GM12878 (cell line): Measurements from ENCODE around the gene MRTFB. TPM values are rescaled to one million over a fixed set of nuclear protein-coding genes. Genes with fewer than 3 reads are reported as not detected.

ENCODE experiments used
- ATAC-seq: fragments of 200-7000 bp; cut with Tn5 transposase; 3 replicates; pipeline ENCODE4 v1.9.1; 2020; ENCODE audit warnings: mild to moderate bottlenecking, moderate library complexity
- BruUV-seq: library from RNA; stranded (reverse); fragments of 400-500 nt; replicated peaks from 2 replicates; lab custom pipeline; 2021; lab: Mats Ljungman, UMichigan
- CTCF ChIA-PET: fragments of 300-600 bp; sonication (Branson Sonifier 250); formaldehyde crosslinking; extraction: SDS; loops from one replicate; lab custom pipeline; 2021; ENCODE audit warnings: inconsistent platforms; lab: Yijun Ruan, JAX
- POLR2A ChIA-PET: fragments of 350-600 bp; formaldehyde crosslinking; extraction: SDS; loops from one replicate; lab custom pipeline; 2021; ENCODE audit warnings: inconsistent platforms; lab: Charles Lee
- RAD21 ChIA-PET: fragments of 300-600 bp; sonication (Branson Sonifier 250); formaldehyde crosslinking; loops from one replicate; lab custom pipeline; 2023; ENCODE audit warnings: antibody characterized with exemption; ENCODE audit not compliant: unreplicated experiment; lab: Charles Lee
- SMC1A ChIA-PET: fragments of 300-600 bp; sonication (Branson Sonifier 250); formaldehyde crosslinking; loops from one replicate; lab custom pipeline; 2023; ENCODE audit not compliant: unreplicated experiment, uncharacterized antibody; lab: Charles Lee
- DNase-seq: peaks from one replicate; pipeline ENCODE4 v3.0.0-alpha.2; 2011; ENCODE audit warnings: low read depth, low spot score
- FAIRE-seq: peaks from 3 replicates; lab custom pipeline; 2011; peaks lifted over from hg19 to GRCh38; lab: Jason Lieb, UNC
- H2AFZ ChIP-seq: 2 replicates; pipeline ENCODE4 v1.6.0; 2011; ENCODE audit warnings: low read depth, low read length, control low read depth; ENCODE audit not compliant: control insufficient read depth
- H3K27ac ChIP-seq: 2 replicates; pipeline ENCODE4 v1.5.1; 2011; ENCODE audit warnings: control low read depth; ENCODE audit not compliant: control insufficient read depth, insufficient read depth
- H3K27me3 ChIP-seq, 2 experiments: replicated peaks in 1 of 2; 2 replicates each; pipeline versions ENCODE4 v1.6.0 to v1.6.1; 2011; ENCODE audit warnings: low read length in 1 of 2; ENCODE audit not compliant: control insufficient read depth in 2 of 2, insufficient read depth in 2 of 2
- H3K36me3 ChIP-seq, 2 experiments: 2 replicates each; pipeline ENCODE4 v1.5.1; 2011; ENCODE audit warnings: low read length in 1 of 2; ENCODE audit not compliant: control insufficient read depth in 2 of 2, insufficient read depth in 2 of 2
- H3K4me1 ChIP-seq: 2 replicates; pipeline ENCODE4 v1.6.1; 2011; ENCODE audit warnings: mild to moderate bottlenecking, low read length, moderate library complexity, mixed read lengths; ENCODE audit not compliant: control insufficient read depth, insufficient read depth
- H3K4me2 ChIP-seq: 2 replicates; pipeline ENCODE4 v1.6.0; 2011; ENCODE audit warnings: control low read depth; ENCODE audit not compliant: control insufficient read depth, insufficient read depth
- H3K4me3 ChIP-seq: fragments of 200-600 bp; sonication (generic); 2 replicates; pipeline ENCODE4 v1.5.1; 2016
- H3K79me2 ChIP-seq: 2 replicates; pipeline ENCODE4 v1.6.0; 2011; ENCODE audit warnings: low read length; ENCODE audit not compliant: control insufficient read depth, insufficient read depth
- H3K9ac ChIP-seq: 2 replicates; pipeline ENCODE4 v1.8.0; 2011; ENCODE audit warnings: low read length, control low read depth, mixed read lengths; ENCODE audit not compliant: control insufficient read depth, insufficient read depth
- H3K9me3 ChIP-seq: replicated peaks from 3 replicates; pipeline ENCODE4 v1.5.1; 2011; ENCODE audit warnings: mild to moderate bottlenecking, low read length; ENCODE audit not compliant: control insufficient read depth, insufficient read depth
- H4K20me1 ChIP-seq: 2 replicates; pipeline ENCODE4 v1.6.0; 2011; ENCODE audit not compliant: control insufficient read depth, insufficient read depth
- CEBPB ChIP-seq, 2 experiments: fragments of 150-350 bp in 1 of 2; IDR thresholded peaks; 2 replicates each; pipeline ENCODE4 v1.6.1; 2012 to 2014; ENCODE audit warnings: low read depth in 2 of 2, low read length in 2 of 2, borderline replicate concordance in 1 of 2, inconsistent platforms in 1 of 2
- CHD1 ChIP-seq: IDR thresholded peaks from 2 replicates; pipeline ENCODE4 v1.6.1; 2012; ENCODE audit warnings: low read depth, low read length, improper control_type of control experiment
- CREM ChIP-seq: IDR thresholded peaks from 2 replicates; pipeline ENCODE4 v1.6.1; 2014; ENCODE audit warnings: antibody characterized with exemption, low read depth
- DPF2 ChIP-seq: fragments of 450-650 bp; IDR thresholded peaks from 2 replicates; pipeline ENCODE4 v1.6.1; 2017; ENCODE audit warnings: mild to moderate bottlenecking
- ETV6 ChIP-seq, 2 experiments: fragments of 450-650 bp in 1 of 2; IDR thresholded peaks in 1 of 2; conservative IDR thresholded peaks in 1 of 2; 2 replicates each; pipeline ENCODE4 v1.6.1; 2014; ENCODE audit warnings: antibody characterized with exemption in 1 of 2, borderline replicate concordance in 1 of 2, low read depth in 1 of 2, mild to moderate bottlenecking in 1 of 2, moderate library complexity in 1 of 2
- FOS ChIP-seq: IDR thresholded peaks from 3 replicates; pipeline ENCODE4 v1.6.1; 2011; ENCODE audit warnings: borderline replicate concordance; ENCODE audit not compliant: insufficient read length; ENCODE audit errors: extremely low read depth
- NR2C2 ChIP-seq: IDR thresholded peaks from 2 replicates; pipeline ENCODE4 v1.6.1; 2011; ENCODE audit warnings: borderline replicate concordance, low read depth; ENCODE audit not compliant: control insufficient read depth, insufficient read length
- PAX5 ChIP-seq: IDR thresholded peaks from 2 replicates; pipeline ENCODE4 v1.6.1; 2011; ENCODE audit warnings: low read depth, low read length, borderline replicate concordance
- PML ChIP-seq: IDR thresholded peaks from 2 replicates; pipeline ENCODE4 v1.6.1; 2012; ENCODE audit warnings: low read length, inconsistent platforms
- TARDBP ChIP-seq: IDR thresholded peaks from 2 replicates; pipeline ENCODE4 v1.6.1; 2016; ENCODE audit warnings: borderline replicate concordance
- ZNF207 ChIP-seq: fragments of 450-650 bp; IDR thresholded peaks from 2 replicates; pipeline ENCODE4 v1.6.1; 2014; ENCODE audit warnings: antibody characterized with exemption, mild to moderate bottlenecking, borderline replicate concordance
- WGBS: methylation state at CpG from one replicate; pipeline ENCODE4 v1.1.6; 2016; ENCODE audit warnings: low lambda C conversion rate; ENCODE audit not compliant: insufficient replicate concordance, insufficient coverage; ENCODE audit errors: missing lambda C conversion rate; 5-methylcytosine and 5-hydroxymethylcytosine counted together
- in situ Hi-C: fragments of 300-500 bp; cut with MboI; formaldehyde crosslinking; loops from 9 replicates; pipeline ENCODE4 v1.14.3; 2018; ENCODE audit warnings: mixed read lengths
- intact Hi-C: fragments of 100-400 bp; cut with micrococcal nuclease; formaldehyde crosslinking; loops from one replicate; pipeline ENCODE4 v1.14.2; 2022; ENCODE audit not compliant: unreplicated experiment
- polyA plus RNA-seq, 11 experiments: library from polyadenylated mRNA; depleted of rRNA in 4 of 11; unstranded in 6 of 11; stranded (reverse) in 5 of 11; fragments of >200 nt; fragmentation: Nextera tagmentation in 4 of 11; fragmentation: Illumina TruSeq in 1 of 11; extraction: Ambion mirVana in 4 of 11; extraction: Trizol in 1 of 11; gene quantifications; 1 replicate in 1 of 11; 2 replicates in 10 of 11; pipeline versions ENCODE4 v1.2.1 to v1.2.3, GENCODE V29; 2011 to 2016; ENCODE audit warnings: inconsistent platforms in 2 of 11, missing spikeins in 2 of 11, low read depth in 1 of 11
- total RNA-seq, 4 experiments: library from RNA; depleted of rRNA in 3 of 4; stranded (reverse); fragments of >200 nt in 3 of 4; fragmentation: Illumina TruSeq in 1 of 4; extraction: Trizol in 1 of 4; gene quantifications; 2 replicates each; pipeline versions ENCODE4 v1.2.1 to v1.2.3, GENCODE V29; 2013 to 2021
- TF ChIP-seq, protein P1 (sequence below): fragments of 150-350 bp; IDR thresholded peaks from 2 replicates; pipeline ENCODE4 v1.6.1; 2014; ENCODE audit warnings: mild to moderate bottlenecking, low read depth, low read length
- TF ChIP-seq, protein P2 (sequence below): IDR thresholded peaks from 2 replicates; pipeline ENCODE4 v1.6.1; 2012; ENCODE audit warnings: low read depth, low read length, improper control_type of control experiment
- TF ChIP-seq, protein P3 (sequence below): fragments of 450-650 bp; IDR thresholded peaks from 2 replicates; pipeline ENCODE4 v1.6.1; 2016; ENCODE audit warnings: mild to moderate bottlenecking, moderate library complexity, borderline replicate concordance
- TF ChIP-seq, protein P4 (sequence below): fragments of 450-650 bp; conservative IDR thresholded peaks from 2 replicates; pipeline ENCODE4 v1.6.1; 2017; ENCODE audit warnings: mild to moderate bottlenecking, moderate library complexity

The MRTFB gene
- total and polyA plus RNA-seq, 10 of the 15 experiments (the other 5 are each of a cell fraction or from before 2014, with no cell fraction given) = 2.1 to 14.3 (median 8.0) TPM

DNA sequence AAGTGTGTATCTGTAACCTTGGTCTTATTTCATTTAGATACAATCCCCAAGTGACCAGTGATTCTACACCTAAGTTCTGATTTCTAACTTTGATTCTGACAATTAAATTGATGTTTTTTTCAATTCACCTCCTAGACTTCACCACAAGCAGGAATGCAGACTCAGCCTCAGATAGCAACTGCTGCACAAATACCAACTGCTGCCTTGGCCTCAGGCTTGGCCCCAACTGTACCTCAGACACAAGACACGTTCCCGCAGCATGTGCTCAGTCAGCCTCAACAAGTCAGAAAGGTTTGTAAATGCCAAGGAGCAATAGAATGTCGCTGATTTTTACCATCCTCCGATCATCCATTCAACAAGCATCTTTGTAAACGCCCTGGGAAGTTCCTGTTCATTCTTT, 177.7 kb downstream of the MRTFB start:
- FAIRE-seq (no peak), ATAC-seq (no peak), DNase-seq (no peak)
- intact Hi-C loops (loop anchor here (2.0 kb wide), 3 partner anchors 36 to 326 kb away; no protein-coding TSS in a partner anchor), in situ Hi-C loops (loop anchor here (5.0 kb wide), 1 partner anchor 326 kb away; the partner anchor contains the start of gene ERCC4)
- Histone ChIP-seq H3K4me1 (no peaks in the 10 kb centered on the region), H4K20me1 (no peaks in the 10 kb centered on the region), H3K36me3 (peaks cover 7 to 16% of the 10 kb centered on the region in 2 experiments; a peak in 3 of 4 replicates), H3K4me2 (no peak overlapping the region), H3K27me3 (no peaks in the 10 kb centered on the region), H3K9me3 (no peaks in the 10 kb centered on the region), H3K79me2 (no peaks in the 10 kb centered on the region), H3K9ac (no peak overlapping the region), H2AFZ (no peak overlapping the region), H3K27ac (no peak overlapping the region), H3K4me3 (no peak overlapping the region)
- ChIA-PET SMC1A (interaction anchor here (0.7 to 8.2 kb wide), 13 partner anchors 9 to 328 kb away, joined by 3 to 62 read pairs (median 5); no protein-coding TSS in a partner anchor), CTCF (interaction anchor here (1.0 to 3.7 kb wide), 17 partner anchors 9 to 358 kb away, joined by 3 to 51 read pairs (median 5); partner anchors contain the start of gene ERCC4), RAD21 (interaction anchor here (1.2 to 2.6 kb wide), 4 partner anchors 46 to 359 kb away, joined by 3 to 17 read pairs (median 5); no protein-coding TSS in a partner anchor), POLR2A (no interaction called here)
- BruUV-seq = no TSS peak
- TF ChIP-seq, protein P1, sequence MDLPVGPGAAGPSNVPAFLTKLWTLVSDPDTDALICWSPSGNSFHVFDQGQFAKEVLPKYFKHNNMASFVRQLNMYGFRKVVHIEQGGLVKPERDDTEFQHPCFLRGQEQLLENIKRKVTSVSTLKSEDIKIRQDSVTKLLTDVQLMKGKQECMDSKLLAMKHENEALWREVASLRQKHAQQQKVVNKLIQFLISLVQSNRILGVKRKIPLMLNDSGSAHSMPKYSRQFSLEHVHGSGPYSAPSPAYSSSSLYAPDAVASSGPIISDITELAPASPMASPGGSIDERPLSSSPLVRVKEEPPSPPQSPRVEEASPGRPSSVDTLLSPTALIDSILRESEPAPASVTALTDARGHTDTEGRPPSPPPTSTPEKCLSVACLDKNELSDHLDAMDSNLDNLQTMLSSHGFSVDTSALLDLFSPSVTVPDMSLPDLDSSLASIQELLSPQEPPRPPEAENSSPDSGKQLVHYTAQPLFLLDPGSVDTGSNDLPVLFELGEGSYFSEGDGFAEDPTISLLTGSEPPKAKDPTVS = no peak
- TF ChIP-seq DPF2 = no peak
- TF ChIP-seq, protein P2, sequence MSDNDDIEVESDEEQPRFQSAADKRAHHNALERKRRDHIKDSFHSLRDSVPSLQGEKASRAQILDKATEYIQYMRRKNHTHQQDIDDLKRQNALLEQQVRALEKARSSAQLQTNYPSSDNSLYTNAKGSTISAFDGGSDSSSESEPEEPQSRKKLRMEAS = no peak
- TF ChIP-seq ETV6 (conservative IDR thresholded peaks at IDR 0.05 in 1 of 2, IDR thresholded peaks at IDR 0.05 in 1 of 2; ENCODE audit: borderline replicate concordance in 1 of 2, low read depth in 1 of 2) = no peak
- TF ChIP-seq CREM = no peak
- no peak for TF ChIP-seq CHD1
- no peak for TF ChIP-seq PAX5
- no peak for TF ChIP-seq NR2C2
- TF ChIP-seq PML = no peak
- TF ChIP-seq FOS = no peak
- no peak for TF ChIP-seq TARDBP
- TF ChIP-seq, protein P3, sequence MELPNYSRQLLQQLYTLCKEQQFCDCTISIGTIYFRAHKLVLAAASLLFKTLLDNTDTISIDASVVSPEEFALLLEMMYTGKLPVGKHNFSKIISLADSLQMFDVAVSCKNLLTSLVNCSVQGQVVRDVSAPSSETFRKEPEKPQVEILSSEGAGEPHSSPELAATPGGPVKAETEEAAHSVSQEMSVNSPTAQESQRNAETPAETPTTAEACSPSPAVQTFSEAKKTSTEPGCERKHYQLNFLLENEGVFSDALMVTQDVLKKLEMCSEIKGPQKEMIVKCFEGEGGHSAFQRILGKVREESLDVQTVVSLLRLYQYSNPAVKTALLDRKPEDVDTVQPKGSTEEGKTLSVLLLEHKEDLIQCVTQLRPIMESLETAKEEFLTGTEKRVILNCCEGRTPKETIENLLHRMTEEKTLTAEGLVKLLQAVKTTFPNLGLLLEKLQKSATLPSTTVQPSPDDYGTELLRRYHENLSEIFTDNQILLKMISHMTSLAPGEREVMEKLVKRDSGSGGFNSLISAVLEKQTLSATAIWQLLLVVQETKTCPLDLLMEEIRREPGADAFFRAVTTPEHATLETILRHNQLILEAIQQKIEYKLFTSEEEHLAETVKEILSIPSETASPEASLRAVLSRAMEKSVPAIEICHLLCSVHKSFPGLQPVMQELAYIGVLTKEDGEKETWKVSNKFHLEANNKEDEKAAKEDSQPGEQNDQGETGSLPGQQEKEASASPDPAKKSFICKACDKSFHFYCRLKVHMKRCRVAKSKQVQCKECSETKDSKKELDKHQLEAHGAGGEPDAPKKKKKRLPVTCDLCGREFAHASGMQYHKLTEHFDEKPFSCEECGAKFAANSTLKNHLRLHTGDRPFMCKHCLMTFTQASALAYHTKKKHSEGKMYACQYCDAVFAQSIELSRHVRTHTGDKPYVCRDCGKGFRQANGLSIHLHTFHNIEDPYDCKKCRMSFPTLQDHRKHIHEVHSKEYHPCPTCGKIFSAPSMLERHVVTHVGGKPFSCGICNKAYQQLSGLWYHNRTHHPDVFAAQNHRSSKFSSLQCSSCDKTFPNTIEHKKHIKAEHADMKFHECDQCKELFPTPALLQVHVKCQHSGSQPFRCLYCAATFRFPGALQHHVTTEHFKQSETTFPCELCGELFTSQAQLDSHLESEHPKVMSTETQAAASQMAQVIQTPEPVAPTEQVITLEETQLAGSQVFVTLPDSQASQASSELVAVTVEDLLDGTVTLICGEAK = no peak
- no peak for TF ChIP-seq CEBPB (IDR thresholded peaks at IDR 0.05; ENCODE audit: borderline replicate concordance in 1 of 2, low read depth in 2 of 2, low read length in 2 of 2)
- no peak for TF ChIP-seq ZNF207
- TF ChIP-seq, protein P4, sequence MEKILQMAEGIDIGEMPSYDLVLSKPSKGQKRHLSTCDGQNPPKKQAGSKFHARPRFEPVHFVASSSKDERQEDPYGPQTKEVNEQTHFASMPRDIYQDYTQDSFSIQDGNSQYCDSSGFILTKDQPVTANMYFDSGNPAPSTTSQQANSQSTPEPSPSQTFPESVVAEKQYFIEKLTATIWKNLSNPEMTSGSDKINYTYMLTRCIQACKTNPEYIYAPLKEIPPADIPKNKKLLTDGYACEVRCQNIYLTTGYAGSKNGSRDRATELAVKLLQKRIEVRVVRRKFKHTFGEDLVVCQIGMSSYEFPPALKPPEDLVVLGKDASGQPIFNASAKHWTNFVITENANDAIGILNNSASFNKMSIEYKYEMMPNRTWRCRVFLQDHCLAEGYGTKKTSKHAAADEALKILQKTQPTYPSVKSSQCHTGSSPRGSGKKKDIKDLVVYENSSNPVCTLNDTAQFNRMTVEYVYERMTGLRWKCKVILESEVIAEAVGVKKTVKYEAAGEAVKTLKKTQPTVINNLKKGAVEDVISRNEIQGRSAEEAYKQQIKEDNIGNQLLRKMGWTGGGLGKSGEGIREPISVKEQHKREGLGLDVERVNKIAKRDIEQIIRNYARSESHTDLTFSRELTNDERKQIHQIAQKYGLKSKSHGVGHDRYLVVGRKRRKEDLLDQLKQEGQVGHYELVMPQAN = no peak
- 78% methylated on average over 5 of the region's 5 CpGs for WGBS
